ENCODE results near the gene ACTN2. TPM values are rescaled to one million over a fixed set of nuclear protein-coding genes. Genes with fewer than 3 reads are reported as not detected.

The ACTN2 gene
- total RNA-seq, 1 donor from 2014 or later, result 1.5 TPM

DNA sequence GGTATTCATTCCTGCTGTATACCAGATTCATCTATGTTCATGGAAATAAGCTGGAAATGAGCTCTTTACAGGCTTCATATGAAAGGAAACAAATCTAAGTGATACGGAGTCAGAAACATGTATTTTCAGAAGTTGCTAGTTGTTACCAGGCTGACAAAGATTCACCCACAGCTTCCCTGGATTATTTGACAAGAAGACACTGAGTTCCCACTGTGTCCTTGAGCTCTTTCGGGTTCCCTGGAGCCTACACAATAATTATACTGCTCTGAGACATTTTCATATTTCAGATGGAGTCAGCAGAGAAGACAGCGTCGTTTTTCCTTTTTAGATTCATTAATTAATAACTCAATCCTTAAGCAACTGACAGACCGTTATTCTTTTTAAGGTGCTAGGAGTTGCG, 79.5 kb downstream of the ACTN2 start:
- TF ChIP-seq POLR2AphosphoS5 (IDR thresholded peaks at IDR 0.05; ENCODE audit: insufficient read depth in 1 of 2, low read depth in 1 of 2) (no peak), CTCF (IDR thresholded peaks at IDR 0.05) (no peak), POLR2A (IDR thresholded peaks at IDR 0.05) (no peak)

GRCh38 chr1:236766506-236766905, 80.2 kb downstream of the ACTN2 start:
- Histone ChIP-seq H3K9me3 (no peaks in the 10 kb centered on the region), H3K27me3 (no peaks in the 10 kb centered on the region), H3K36me3 (no peaks in the 10 kb centered on the region), H3K27ac (no peak overlapping the region), H3K4me3 (no peak overlapping the region), H3K4me1 (no peaks in the 10 kb centered on the region)
- intact Hi-C loops (cut with DNase I), result no loop called here
- TF ChIP-seq POLR2AphosphoS5 (IDR thresholded peaks at IDR 0.05; ENCODE audit: insufficient read depth in 1 of 2, low read depth in 1 of 2), result no peak
- TF ChIP-seq CTCF (IDR thresholded peaks at IDR 0.05), result no peak
- TF ChIP-seq POLR2A (IDR thresholded peaks at IDR 0.05), result no peak
- no peak for DNase-seq (ENCODE audit: extremely low spot score in 2 of 2)

More for the DNA sequence above, 79.5 kb downstream of the ACTN2 start:
- Histone ChIP-seq H3K27me3 (no peaks in the 10 kb centered on the region), H3K27ac (no peak overlapping the region), H3K4me3 (no peak overlapping the region), H3K4me1 (no peaks in the 10 kb centered on the region), H3K9me3 (no peaks in the 10 kb centered on the region), H3K36me3 (no peaks in the 10 kb centered on the region)
- no peak for DNase-seq (ENCODE audit: extremely low spot score in 2 of 2)
- intact Hi-C loops (cut with DNase I), result no loop called here

GRCh38 chr1:236767276-236767675, 81.0 kb downstream of the ACTN2 start:
- TF ChIP-seq CTCF (IDR thresholded peaks at IDR 0.05) (no peak), POLR2A (IDR thresholded peaks at IDR 0.05) (no peak), POLR2AphosphoS5 (IDR thresholded peaks at IDR 0.05; ENCODE audit: insufficient read depth in 1 of 2, low read depth in 1 of 2) (no peak)
- no peak for DNase-seq (ENCODE audit: extremely low spot score in 2 of 2)
- Histone ChIP-seq H3K27me3 (no peaks in the 10 kb centered on the region), H3K4me3 (no peak overlapping the region), H3K36me3 (no peaks in the 10 kb centered on the region), H3K27ac (no peak overlapping the region), H3K9me3 (no peaks in the 10 kb centered on the region), H3K4me1 (no peaks in the 10 kb centered on the region)
- intact Hi-C loops (cut with DNase I), result no loop called here

DNA sequence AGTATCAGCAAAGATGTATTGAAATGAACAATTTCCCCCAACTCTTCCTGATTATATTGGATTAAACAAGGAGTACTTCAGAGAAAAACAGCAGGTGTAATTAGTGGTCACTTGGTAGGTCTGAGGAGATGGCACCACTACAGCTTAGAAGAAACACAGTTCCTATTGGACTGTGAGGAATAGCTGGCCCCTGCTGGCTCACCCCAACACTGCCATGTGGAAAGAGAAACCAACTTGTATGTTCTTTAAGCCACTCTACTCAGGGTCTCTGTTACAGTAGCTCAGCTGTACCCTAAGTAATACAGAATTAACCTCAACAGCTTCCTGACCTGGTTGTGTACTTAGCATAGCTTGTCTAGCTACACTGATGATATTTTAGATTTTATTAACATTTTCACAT, 82.3 kb downstream of the ACTN2 start:
- intact Hi-C loops (cut with DNase I), result no loop called here
- no peak for DNase-seq (ENCODE audit: extremely low spot score in 2 of 2)
- Histone ChIP-seq H3K27ac (no peak overlapping the region), H3K27me3 (no peaks in the 10 kb centered on the region), H3K4me1 (no peaks in the 10 kb centered on the region), H3K4me3 (no peak overlapping the region), H3K9me3 (no peaks in the 10 kb centered on the region), H3K36me3 (no peaks in the 10 kb centered on the region)
- TF ChIP-seq POLR2AphosphoS5 (IDR thresholded peaks at IDR 0.05; ENCODE audit: insufficient read depth in 1 of 2, low read depth in 1 of 2) (no peak), CTCF (IDR thresholded peaks at IDR 0.05) (no peak), POLR2A (IDR thresholded peaks at IDR 0.05) (no peak)

DNA sequence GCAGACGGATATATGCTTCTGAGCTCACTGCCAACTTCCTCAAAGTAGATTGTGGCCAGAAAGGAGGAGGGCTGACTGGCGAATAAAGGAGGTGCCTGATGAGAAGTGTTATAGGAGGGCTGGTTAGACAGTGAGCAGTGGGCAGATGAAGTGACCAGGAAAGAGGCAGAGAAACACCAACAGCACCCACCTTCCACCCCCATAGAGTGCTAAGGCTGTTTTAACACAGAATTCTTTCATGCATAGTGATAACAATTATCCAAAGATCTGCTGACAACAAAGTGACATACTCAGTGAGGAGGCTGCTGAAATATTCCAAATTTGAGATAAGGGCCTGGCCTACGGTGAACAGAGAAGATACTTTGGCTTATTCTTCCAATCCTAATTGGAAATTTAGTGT, 87.6 kb downstream of the ACTN2 start:
- H3K9me3 ChIP-seq, result peaks cover 3% of the 10 kb centered on the region
- H3K36me3 ChIP-seq, result no peaks in the 10 kb centered on the region
- no peak overlapping the region for H3K4me3 ChIP-seq
- DNase-seq (ENCODE audit: extremely low spot score in 2 of 2), result no peak
- intact Hi-C loops (cut with DNase I), result no loop called here
- H3K4me1 ChIP-seq, result no peaks in the 10 kb centered on the region
- TF ChIP-seq CTCF (IDR thresholded peaks at IDR 0.05) (no peak), POLR2A (IDR thresholded peaks at IDR 0.05) (no peak), POLR2AphosphoS5 (IDR thresholded peaks at IDR 0.05; ENCODE audit: insufficient read depth in 1 of 2, low read depth in 1 of 2) (no peak)
- no peaks in the 10 kb centered on the region for H3K27me3 ChIP-seq
- no peak overlapping the region for H3K27ac ChIP-seq
